Sigmoid colon (tissue), 7 donors: ENCODE results near the gene MBP. TPM values are rescaled to one million over a fixed set of nuclear protein-coding genes. Genes with fewer than 3 reads are reported as not detected.

Experiments
- DNase-seq: peaks from one replicate; pipeline ENCODE4 v3.0.0-alpha.2; 2019
- H3K27ac ChIP-seq, 4 donors: fragments of 200-600 bp; sonication (generic); one replicate each; pipeline ENCODE4 v1.5.1; 2016 to 2019; ENCODE audit warnings: mild to moderate bottlenecking in 1 of 4
- H3K27me3 ChIP-seq, 3 donors: fragments of 200-600 bp; sonication (generic); one replicate each; pipeline ENCODE4 v1.5.1; 2019; ENCODE audit warnings: mild to moderate bottlenecking in 1 of 3
- H3K36me3 ChIP-seq, 4 donors: fragments of 200-600 bp; sonication (generic); one replicate each; pipeline ENCODE4 v1.5.1; 2016 to 2019
- H3K4me1 ChIP-seq, 4 donors: fragments of 200-600 bp; sonication (generic); one replicate each; pipeline ENCODE4 v1.5.1; 2017 to 2019
- H3K4me3 ChIP-seq, 4 donors: fragments of 200-600 bp; sonication (generic); one replicate each; pipeline ENCODE4 v1.5.1; 2017 to 2019; ENCODE audit warnings: mild to moderate bottlenecking in 2 of 4, moderate library complexity in 1 of 4
- H3K9me3 ChIP-seq, 4 donors: fragments of 200-600 bp in 3 of 4; sonication (generic) in 3 of 4; one replicate each; pipeline versions ENCODE4 v1.5.1 to v1.6.1; 2013 to 2019
- EP300 ChIP-seq, 4 donors: sonication (generic); formaldehyde crosslinking; IDR thresholded peaks; one replicate each; pipeline ENCODE4 v1.6.1; 2017; ENCODE audit warnings: antibody characterized with exemption in 4 of 4
- POLR2A ChIP-seq, 2 donors: fragments of 450-650 bp; IDR thresholded peaks; one replicate each; pipeline ENCODE4 v1.6.1; 2016; ENCODE audit warnings: antibody characterized with exemption in 2 of 2, mild to moderate bottlenecking in 2 of 2, moderate library complexity in 2 of 2
- POLR2AphosphoS5 ChIP-seq, 4 donors: sonication (generic); formaldehyde crosslinking; IDR thresholded peaks; one replicate each; pipeline ENCODE4 v1.6.1; 2017; ENCODE audit warnings: antibody characterized with exemption in 4 of 4
- WGBS, 2 donors: extraction: QIAGEN DNeasy Blood & Tissue Kit; methylation state at CpG; one replicate each; pipeline ENCODE4 v1.1.7; 2013; 5-methylcytosine and 5-hydroxymethylcytosine counted together
- intact Hi-C: fragments of 100-400 bp; cut with DNase I; formaldehyde crosslinking; loops from one replicate; pipeline ENCODE4 v1.15.1; 2023
- polyA plus RNA-seq, 3 donors: library from polyadenylated mRNA; stranded (reverse); fragments of 200-250 nt; gene quantifications; one replicate each; pipeline ENCODE4 v1.2.3, GENCODE V29; 2013
- total RNA-seq, 4 donors: library from RNA; depleted of rRNA; stranded (reverse); fragments of >200 nt; gene quantifications; one replicate each; pipeline ENCODE4 v1.1.0, GENCODE V29; 2016
- TF ChIP-seq, protein P1 (sequence below), 4 experiments: fragments of 450-650 bp in 3 of 4; fragments of 200-600 bp in 1 of 4; IDR thresholded peaks; one replicate each; pipeline ENCODE4 v1.5.1; 2016 to 2019; ENCODE audit warnings: antibody characterized with exemption in 4 of 4, mild to moderate bottlenecking in 3 of 4, moderate library complexity in 2 of 4
- donor health status: healthy with polysubstance abuse.
- donor health status: Bipolar disorder and iron deficiency.
- donor health status: healthy.

MBP gene
- total and polyA plus RNA-seq, 7 donors = 18.3 to 30.7 (median 24.0) TPM

DNA sequence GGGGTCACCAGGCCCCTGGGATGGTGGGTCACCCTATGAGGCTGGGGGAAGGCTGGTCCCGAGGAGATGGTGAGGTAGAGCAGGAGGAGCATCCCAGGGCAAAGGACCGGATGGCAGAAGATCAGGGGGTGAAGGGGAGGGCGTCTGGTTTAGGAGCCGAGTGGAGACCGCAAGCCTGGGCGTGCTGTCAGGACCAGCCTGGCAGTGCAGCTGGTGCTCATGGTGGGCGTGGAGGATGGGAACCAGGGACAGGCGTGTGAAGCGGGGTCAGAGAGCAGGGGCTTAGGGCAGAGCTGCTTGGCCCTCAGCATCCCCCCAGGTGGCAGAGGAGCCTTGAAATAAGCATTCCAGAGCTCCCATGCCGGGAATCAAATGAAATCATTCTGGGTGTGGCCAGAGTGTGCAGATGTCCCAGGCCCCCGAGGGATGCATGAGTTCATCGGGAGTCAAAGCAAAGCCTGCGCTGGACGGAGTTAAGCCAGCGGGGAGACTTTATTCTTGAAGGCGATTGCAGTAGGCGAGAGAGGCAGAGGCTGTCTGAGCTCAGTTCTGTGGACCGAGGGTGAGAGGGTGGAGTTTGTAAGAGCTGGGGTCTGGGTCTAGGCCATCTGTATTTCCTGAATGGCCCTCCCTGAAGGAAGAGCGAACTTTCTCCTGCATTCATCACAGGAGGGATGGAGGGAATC lies 33.1 kb upstream of the MBP start:
- 80 to 82% methylated on average over 19 of the region's 19 CpGs for WGBS, 2 donors
- Histone ChIP-seq H3K36me3 (no peaks in the 10 kb centered on the region), H3K4me1 (no peaks in the 10 kb centered on the region), H3K9me3 (no peaks in the 10 kb centered on the region), H3K27me3 (no peaks in the 10 kb centered on the region), H3K27ac (no peak overlapping the region), H3K4me3 (no peak overlapping the region)
- peak; percentile 80 for DNase-seq
- no peak for TF ChIP-seq POLR2A (IDR thresholded peaks at IDR 0.05)
- TF ChIP-seq POLR2AphosphoS5 (IDR thresholded peaks at IDR 0.05) = no peak
- no peak for TF ChIP-seq EP300 (IDR thresholded peaks at IDR 0.05)
- TF ChIP-seq, protein P1, sequence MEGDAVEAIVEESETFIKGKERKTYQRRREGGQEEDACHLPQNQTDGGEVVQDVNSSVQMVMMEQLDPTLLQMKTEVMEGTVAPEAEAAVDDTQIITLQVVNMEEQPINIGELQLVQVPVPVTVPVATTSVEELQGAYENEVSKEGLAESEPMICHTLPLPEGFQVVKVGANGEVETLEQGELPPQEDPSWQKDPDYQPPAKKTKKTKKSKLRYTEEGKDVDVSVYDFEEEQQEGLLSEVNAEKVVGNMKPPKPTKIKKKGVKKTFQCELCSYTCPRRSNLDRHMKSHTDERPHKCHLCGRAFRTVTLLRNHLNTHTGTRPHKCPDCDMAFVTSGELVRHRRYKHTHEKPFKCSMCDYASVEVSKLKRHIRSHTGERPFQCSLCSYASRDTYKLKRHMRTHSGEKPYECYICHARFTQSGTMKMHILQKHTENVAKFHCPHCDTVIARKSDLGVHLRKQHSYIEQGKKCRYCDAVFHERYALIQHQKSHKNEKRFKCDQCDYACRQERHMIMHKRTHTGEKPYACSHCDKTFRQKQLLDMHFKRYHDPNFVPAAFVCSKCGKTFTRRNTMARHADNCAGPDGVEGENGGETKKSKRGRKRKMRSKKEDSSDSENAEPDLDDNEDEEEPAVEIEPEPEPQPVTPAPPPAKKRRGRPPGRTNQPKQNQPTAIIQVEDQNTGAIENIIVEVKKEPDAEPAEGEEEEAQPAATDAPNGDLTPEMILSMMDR (IDR thresholded peaks at IDR 0.05) = no peak
- intact Hi-C loops = no loop called here

DNA sequence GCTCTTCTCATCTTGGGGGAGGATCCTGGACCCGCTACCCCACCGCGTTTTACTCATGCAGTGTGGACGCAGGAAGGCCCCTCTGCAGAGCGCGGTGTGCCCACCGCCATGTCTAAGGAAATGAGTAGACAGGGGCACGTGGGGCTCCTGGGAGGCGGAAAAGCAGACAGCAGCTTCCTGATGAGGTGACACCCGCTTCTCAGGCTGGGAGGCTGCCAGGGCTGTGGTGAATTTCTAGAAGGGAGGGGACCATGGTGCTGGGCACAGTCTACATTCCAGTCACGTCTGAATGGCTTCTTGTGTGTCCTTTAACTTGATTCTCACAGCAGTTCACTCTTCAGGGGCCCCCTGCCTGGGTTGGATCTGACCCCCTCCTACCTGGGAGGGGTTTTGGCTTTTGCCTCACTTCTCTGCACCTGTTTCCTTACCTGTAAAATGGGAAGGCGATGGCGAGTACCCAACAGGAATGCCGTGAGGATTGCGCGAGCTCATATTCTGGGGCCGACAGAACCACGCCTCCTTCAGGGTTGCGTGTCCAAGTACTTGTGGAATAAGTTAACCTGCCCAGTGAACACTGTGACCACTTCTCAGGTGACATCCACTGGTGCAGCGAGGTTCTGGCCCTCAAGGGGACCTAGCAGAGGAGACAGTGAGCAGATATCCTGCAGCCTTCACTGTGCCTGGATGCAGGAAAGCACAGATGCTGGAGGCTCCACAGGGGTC lies 32.3 kb upstream of the MBP start:
- no peak overlapping the region for H3K27ac ChIP-seq
- WGBS, 2 donors = 86 to 87% methylated on average over 20 of the region's 20 CpGs

DNA sequence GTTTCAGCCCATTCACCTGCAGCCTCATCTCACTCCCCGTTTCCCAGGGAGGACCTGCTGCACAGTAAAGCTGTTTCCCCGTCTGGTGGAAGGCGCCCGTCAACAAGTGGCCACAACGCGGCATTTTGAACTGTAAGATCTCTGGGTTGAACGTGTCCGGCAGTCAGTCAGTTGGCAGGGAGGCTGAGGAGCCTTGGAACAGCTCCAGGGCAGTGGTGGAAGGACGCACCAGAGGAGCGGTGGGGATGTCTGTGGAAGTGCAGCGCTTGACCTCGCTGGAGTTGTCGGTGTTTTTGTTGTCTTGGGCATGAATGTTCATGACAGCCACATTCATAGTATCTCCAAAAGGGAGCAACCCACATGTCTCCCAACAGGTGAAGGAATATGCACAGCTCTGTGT lies 31.4 kb upstream of the MBP start:
- DNase-seq = no peak
- no peaks in the 10 kb centered on the region for H3K36me3 ChIP-seq
- 92 to 94% methylated on average over 13 of the region's 13 CpGs for WGBS, 2 donors
- H3K4me1 ChIP-seq = no peaks in the 10 kb centered on the region
- TF ChIP-seq POLR2A (IDR thresholded peaks at IDR 0.05) = no peak
- TF ChIP-seq POLR2AphosphoS5 (IDR thresholded peaks at IDR 0.05) = no peak
- TF ChIP-seq, protein P1 (IDR thresholded peaks at IDR 0.05) = no peak
- no peak for TF ChIP-seq EP300 (IDR thresholded peaks at IDR 0.05)
- H3K9me3 ChIP-seq = no peaks in the 10 kb centered on the region
- intact Hi-C loops = no loop called here
- no peak overlapping the region for H3K4me3 ChIP-seq
- H3K27ac ChIP-seq = no peak overlapping the region
- no peaks in the 10 kb centered on the region for H3K27me3 ChIP-seq

More for the DNA sequence above, 32.3 kb upstream of the MBP start:
- TF ChIP-seq POLR2A (IDR thresholded peaks at IDR 0.05) (no peak), EP300 (IDR thresholded peaks at IDR 0.05) (no peak), POLR2AphosphoS5 (IDR thresholded peaks at IDR 0.05) (no peak)
- TF ChIP-seq, protein P1 (IDR thresholded peaks at IDR 0.05) = no peak
- Histone ChIP-seq H3K36me3 (no peaks in the 10 kb centered on the region), H3K27me3 (no peaks in the 10 kb centered on the region), H3K4me1 (no peaks in the 10 kb centered on the region), H3K4me3 (no peak overlapping the region), H3K9me3 (no peaks in the 10 kb centered on the region)
- no peak for DNase-seq
- intact Hi-C loops = no loop called here

DNA sequence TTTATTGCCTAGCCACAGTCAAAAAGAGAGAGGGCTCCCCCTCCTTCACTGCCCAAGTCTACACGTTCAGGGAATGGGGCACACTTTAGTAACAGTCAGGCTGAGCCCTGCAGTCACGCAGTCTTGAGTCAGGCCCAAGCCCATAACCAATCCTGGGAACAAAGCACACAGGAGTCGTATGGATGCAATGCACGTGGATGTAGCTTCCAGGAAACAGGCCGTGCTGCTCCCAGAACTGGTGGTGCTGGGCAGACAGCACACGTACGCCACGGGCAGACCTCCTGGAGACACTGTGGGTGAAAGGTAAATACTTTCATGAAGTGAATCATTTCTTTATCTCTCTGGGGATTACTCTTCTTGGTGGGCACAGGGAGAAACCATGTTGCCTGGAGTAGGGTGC lies 30.0 kb upstream of the MBP start:
- no peak overlapping the region for H3K4me3 ChIP-seq
- intact Hi-C loops = no loop called here
- 83 to 84% methylated on average over 8 of the region's 8 CpGs for WGBS, 2 donors
- H3K36me3 ChIP-seq = no peaks in the 10 kb centered on the region
- no peak for TF ChIP-seq POLR2AphosphoS5 (IDR thresholded peaks at IDR 0.05)
- TF ChIP-seq POLR2A (IDR thresholded peaks at IDR 0.05) = no peak
- TF ChIP-seq, protein P1 (IDR thresholded peaks at IDR 0.05) = no peak
- no peak for TF ChIP-seq EP300 (IDR thresholded peaks at IDR 0.05)
- no peaks in the 10 kb centered on the region for H3K9me3 ChIP-seq
- no peak overlapping the region for H3K27ac ChIP-seq
- no peak for DNase-seq
- no peaks in the 10 kb centered on the region for H3K4me1 ChIP-seq
- H3K27me3 ChIP-seq = no peaks in the 10 kb centered on the region
